ENCODE measurements around the gene ANO9.

GRCh38 chr11:376531-377173 lies 65.2 kb downstream of the ANO9 start:
- no peak for TF ChIP-seq MAX (IDR thresholded peaks at IDR 0.05)
- no peak for TF ChIP-seq REST (IDR thresholded peaks at IDR 0.05)
- no peak for TF ChIP-seq CTCF (IDR thresholded peaks at IDR 0.05; ENCODE audit: low read depth, low read length, missing input control)
- no peak for TF ChIP-seq ZBTB33 (IDR thresholded peaks at IDR 0.05)
- TF ChIP-seq TAF1 (conservative IDR thresholded peaks at IDR 0.05), result no peak
- no peak for TF ChIP-seq JUND (IDR thresholded peaks at IDR 0.05)
- no peak for TF ChIP-seq RAD21 (IDR thresholded peaks at IDR 0.05)
- no peak for TF ChIP-seq YY1 (IDR thresholded peaks at IDR 0.05)
- no peak for TF ChIP-seq EGR1 (IDR thresholded peaks at IDR 0.05; ENCODE audit: low read depth in 2 of 2)
- TF ChIP-seq SP1 (IDR thresholded peaks at IDR 0.05), result no peak

Data from liver (tissue), 3 donors.